Epithelial cell of proximal tubule (primary cell): Measurements from ENCODE around the gene STOM. TPM values are rescaled to one million over a fixed set of nuclear protein-coding genes. Genes with fewer than 3 reads are reported as not detected.

Experiments used
- DNase-seq: peaks from one replicate; pipeline ENCODE4 v3.0.0-alpha.2; 2011; ENCODE audit warnings: low read depth
- H3K4me3 ChIP-seq: 2 replicates; pipeline ENCODE4 v1.5.1; 2011; ENCODE audit warnings: low read depth, mild to moderate bottlenecking, low read length
- CTCF ChIP-seq: conservative IDR thresholded peaks from 2 replicates; pipeline ENCODE4 v1.5.1; 2012; ENCODE audit warnings: low read depth, mild to moderate bottlenecking, low read length
- total RNA-seq: library from RNA; depleted of rRNA; stranded (reverse); fragments of >200 nt; gene quantifications from 2 replicates; pipeline ENCODE4 v1.2.3, GENCODE V29; 2015

STOM gene
- total RNA-seq, 1 donor from 2014 or later, result 26.1 TPM

- no peak overlapping the region for H3K4me3 ChIP-seq
- TF ChIP-seq CTCF, result no peak
- DNase-seq, result no peak
Observed at GRCh38 chr9:121386442-121387175, 16.6 kb upstream of the STOM start.

- no peak for TF ChIP-seq CTCF
- H3K4me3 ChIP-seq, result no peak overlapping the region
Observed at GRCh38 chr9:121383715-121384114, 13.7 kb upstream of the STOM start.

DNA sequence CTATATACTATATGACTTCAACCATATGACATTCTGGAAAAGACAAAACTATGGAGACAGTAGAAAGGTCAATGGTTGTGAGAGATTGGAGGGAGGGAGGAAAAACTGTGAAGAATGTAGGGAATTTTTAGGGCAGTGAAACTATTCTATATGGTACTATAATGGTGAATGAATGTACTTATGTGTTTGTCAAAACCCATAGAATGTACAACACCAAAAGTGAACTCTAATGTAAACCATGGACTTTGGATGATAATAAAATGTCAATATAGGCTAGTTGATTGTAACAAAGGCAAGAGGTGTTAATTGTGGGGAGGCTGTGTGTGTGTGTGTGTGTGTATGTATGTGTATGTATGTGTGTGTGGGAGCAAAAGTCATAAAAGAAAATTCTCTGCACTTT lies 10.8 kb upstream of the STOM start:
- no peak overlapping the region for H3K4me3 ChIP-seq
- TF ChIP-seq CTCF, result no peak
- no peak for DNase-seq

More at GRCh38 chr9:121383715-121384114, 13.7 kb upstream of the STOM start:
- DNase-seq, result no peak

GRCh38 chr9:121376214-121376830 lies 6.3 kb upstream of the STOM start:
- no peak for TF ChIP-seq CTCF
- H3K4me3 ChIP-seq, result no peak overlapping the region
- DNase-seq, result no peak

DNA sequence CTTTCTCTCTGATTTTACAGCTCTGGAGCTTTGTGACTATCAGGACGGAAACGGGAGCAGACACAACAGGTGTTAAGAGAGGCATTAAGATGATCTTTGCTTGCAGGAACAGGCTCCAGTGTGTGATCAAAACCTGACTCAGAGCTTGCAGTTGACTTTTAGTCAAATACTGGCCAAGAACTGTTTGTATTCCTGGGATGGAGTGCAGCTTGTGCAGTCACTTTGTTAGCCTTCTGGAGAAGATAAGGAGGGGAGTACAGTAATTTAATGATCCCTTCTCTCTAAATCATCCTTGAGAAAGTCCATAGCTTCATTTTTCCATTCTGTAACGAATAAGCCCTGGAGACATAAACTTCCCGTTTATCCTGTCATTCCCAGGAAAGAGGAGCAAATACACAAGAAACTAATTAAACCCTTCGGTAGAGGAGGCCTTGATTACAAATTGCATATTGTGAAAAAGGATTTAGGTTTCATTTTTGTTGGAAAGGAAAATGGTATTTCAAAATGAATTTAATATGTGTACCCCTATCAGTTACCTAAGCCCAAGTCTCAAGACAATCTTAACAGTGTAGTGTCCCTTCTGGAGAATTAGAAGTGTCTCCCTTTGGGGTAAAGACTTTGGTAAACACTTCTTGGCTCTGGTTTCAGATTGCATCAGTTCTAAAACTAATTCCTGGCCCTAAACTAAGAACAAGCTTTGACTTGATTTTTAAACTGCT lies 3.1 kb upstream of the STOM start:
- no peak for DNase-seq
- H3K4me3 ChIP-seq, result no peak overlapping the region
- TF ChIP-seq CTCF, result no peak

DNA sequence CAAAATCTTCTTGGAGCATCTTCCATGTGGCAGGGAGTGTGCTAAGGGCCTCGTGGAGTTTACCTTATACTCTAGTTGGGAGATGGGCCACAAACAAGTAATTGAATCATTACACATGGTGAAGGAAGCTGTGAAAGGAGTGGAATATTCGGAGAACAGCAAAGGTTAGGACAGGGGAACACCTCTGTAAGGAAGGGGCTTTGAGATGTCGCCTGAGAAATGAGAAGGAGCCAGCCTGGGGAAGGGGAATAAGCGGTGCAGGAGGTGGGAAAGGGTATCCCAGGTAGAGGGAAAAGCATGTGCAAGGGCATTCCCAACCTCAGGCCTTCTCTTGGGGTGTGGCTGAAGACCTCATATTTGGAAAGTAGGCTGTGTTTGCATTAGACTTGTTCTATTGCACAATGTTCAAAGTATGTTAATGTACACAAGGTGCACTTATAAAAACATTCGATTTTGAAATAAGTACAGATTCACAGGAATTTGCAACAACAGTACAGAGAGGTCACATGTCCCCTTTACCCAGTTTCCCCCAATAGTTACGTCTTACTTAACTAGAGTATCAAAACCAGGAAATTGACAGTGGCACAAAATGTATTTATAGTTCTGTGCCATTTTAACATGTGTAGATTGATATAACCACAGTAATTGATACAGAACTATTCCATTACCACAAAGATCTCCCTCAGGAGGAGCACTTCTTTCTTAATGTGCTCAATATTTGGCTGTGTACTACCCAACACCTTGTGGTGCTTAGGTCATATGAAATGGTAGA lies 2.4 kb upstream of the STOM start:
- no peak overlapping the region for H3K4me3 ChIP-seq
- DNase-seq, result no peak
- TF ChIP-seq CTCF, result no peak
